Fibroblast of lung (primary cell): ENCODE data around the gene C9orf50. TPM values are rescaled to one million over a fixed set of nuclear protein-coding genes. Genes with fewer than 3 reads are reported as not detected.

ENCODE experiments used
- DNase-seq, 2 donors: peaks; one replicate each; pipeline versions ENCODE4 v3.0.0 to v3.0.0-alpha.2; 2010; ENCODE audit warnings: low read depth in 2 of 2
- H2AFZ ChIP-seq: 2 replicates; pipeline ENCODE4 v1.5.1; 2012; ENCODE audit warnings: low read length, control low read depth, inconsistent platforms
- H3K27ac ChIP-seq: 2 replicates; pipeline ENCODE4 v1.5.1; 2011; ENCODE audit warnings: low read length, control low read depth; ENCODE audit not compliant: insufficient read depth
- H3K27me3 ChIP-seq: 2 replicates; pipeline ENCODE4 v1.5.1; 2011; ENCODE audit warnings: mild to moderate bottlenecking, low read length; ENCODE audit not compliant: control insufficient read depth, insufficient read depth
- H3K36me3 ChIP-seq: 2 replicates; pipeline ENCODE4 v1.5.1; 2011; ENCODE audit warnings: low read length; ENCODE audit not compliant: control insufficient read depth, insufficient read depth
- H3K4me1 ChIP-seq: 2 replicates; pipeline ENCODE4 v1.5.1; 2011; ENCODE audit warnings: low read length; ENCODE audit not compliant: control insufficient read depth, insufficient read depth; ENCODE audit errors: extremely low read depth
- H3K4me2 ChIP-seq: 2 replicates; pipeline ENCODE4 v1.5.1; 2011; ENCODE audit warnings: low read length, control low read depth; ENCODE audit not compliant: insufficient read depth; ENCODE audit errors: extremely low read depth
- H3K4me3 ChIP-seq, 4 experiments: fragments of 200-600 bp in 1 of 4; sonication (generic) in 1 of 4; replicated peaks in 1 of 4; 2 replicates each; pipeline ENCODE4 v1.5.1; 2011 to 2016; ENCODE audit warnings: low read length in 4 of 4, low read depth in 3 of 4, mild to moderate bottlenecking in 3 of 4, control low read depth in 2 of 4, inconsistent platforms in 1 of 4, mixed read lengths in 1 of 4; ENCODE audit not compliant: insufficient read depth in 1 of 4; ENCODE audit errors: control extremely low read depth in 1 of 4
- H3K79me2 ChIP-seq: 2 replicates; pipeline ENCODE4 v1.5.1; 2012; ENCODE audit warnings: mild to moderate bottlenecking, low read length, inconsistent platforms; ENCODE audit not compliant: control insufficient read depth, insufficient read depth
- H3K9ac ChIP-seq: 2 replicates; pipeline ENCODE4 v1.5.1; 2011; ENCODE audit warnings: mild to moderate bottlenecking, low read length, control low read depth; ENCODE audit not compliant: insufficient read depth
- H3K9me3 ChIP-seq: 2 replicates; pipeline ENCODE4 v1.5.1; 2012; ENCODE audit warnings: low read depth, low read length; ENCODE audit not compliant: control insufficient read depth, insufficient read depth
- H4K20me1 ChIP-seq: 2 replicates; pipeline ENCODE4 v1.5.1; 2011; ENCODE audit warnings: low read length; ENCODE audit not compliant: control insufficient read depth, insufficient read depth; ENCODE audit errors: extremely low read depth
- CTCF ChIP-seq, 2 donors: IDR thresholded peaks in 1 of 2; conservative IDR thresholded peaks in 1 of 2; 1 replicate in 1 of 2; 2 replicates in 1 of 2; pipeline ENCODE4 v1.5.1; 2011 to 2012; ENCODE audit warnings: low read length in 2 of 2, control low read depth in 1 of 2, inconsistent platforms in 1 of 2, low read depth in 1 of 2, mild to moderate bottlenecking in 1 of 2
- EZH2 ChIP-seq: IDR thresholded peaks from 2 replicates; pipeline ENCODE4 v1.5.1; 2012; ENCODE audit warnings: low read length, control low read depth, mild to moderate bottlenecking; ENCODE audit errors: missing control alignments
- polyA plus RNA-seq, 2 donors: library from polyadenylated mRNA; depleted of rRNA in 1 of 2; stranded (reverse) in 1 of 2; unstranded in 1 of 2; fragments of >200 nt; gene quantifications; 2 replicates each; pipeline ENCODE4 v1.2.1, GENCODE V29; 2011 to 2012; ENCODE audit warnings: missing spikeins in 1 of 2
- total RNA-seq: library from RNA; depleted of rRNA; stranded (reverse); fragments of >200 nt; gene quantifications from 2 replicates; pipeline ENCODE4 v1.2.1, GENCODE V29; 2014

C9orf50 gene
- total and polyA plus RNA-seq, 2 donors (not counting 1 experiment from before 2014, with no cell fraction given): 0.16 to 0.17 TPM

- Histone ChIP-seq H4K20me1 (no peaks in the 10 kb centered on the region), H2AFZ (no peak overlapping the region), H3K4me1 (peaks cover 13% of the 10 kb centered on the region), H3K4me2 (no peak overlapping the region), H3K27me3 (no peaks in the 10 kb centered on the region), H3K27ac (no peak overlapping the region), H3K4me3 (no peak overlapping the region), H3K9ac (no peak overlapping the region), H3K9me3 (no peaks in the 10 kb centered on the region), H3K36me3 (peaks cover under 1% of the 10 kb centered on the region), H3K79me2 (peaks cover 29% of the 10 kb centered on the region)
- TF ChIP-seq EZH2 (no peak), CTCF (conservative IDR thresholded peaks at IDR 0.05 in 1 of 2, IDR thresholded peaks at IDR 0.05 in 1 of 2; ENCODE audit: low read depth in 1 of 2, low read length in 2 of 2) (no peak)
- no peak for DNase-seq
Measured at GRCh38 chr9:129643706-129644105, 22.8 kb upstream of the C9orf50 start.

GRCh38 chr9:129641750-129642585, 21.1 kb upstream of the C9orf50 start, which contains the start of gene ASB6:
Gene ASB6, minus strand, starts transcription at chr9:129642151. Its CDS starts 152 bp downstream, at chr9:129641999.
- Histone ChIP-seq H3K27me3 (no peaks in the 10 kb centered on the region), H2AFZ (peak within 1 kb of the TSS; percentile 89), H3K9me3 (no peaks in the 10 kb centered on the region), H4K20me1 (no peaks in the 10 kb centered on the region), H3K36me3 (peaks cover 14% of the 10 kb centered on the region), H3K27ac (peak within 1 kb of the TSS; percentile 83), H3K79me2 (peaks cover 36% of the 10 kb centered on the region), H3K9ac (peak within 1 kb of the TSS; percentile 91), H3K4me1 (peaks cover 9% of the 10 kb centered on the region), H3K4me2 (peak within 1 kb of the TSS; percentile 96), H3K4me3 (peak within 1 kb of the TSS; percentile 73 to 95 (median 94))
- TF ChIP-seq CTCF (conservative IDR thresholded peaks at IDR 0.05 in 1 of 2, IDR thresholded peaks at IDR 0.05 in 1 of 2; ENCODE audit: low read depth in 1 of 2, low read length in 2 of 2): peak; percentile 54 to 79
- no peak for TF ChIP-seq EZH2
- peak; percentile 96 to 97 for DNase-seq

- Histone ChIP-seq H3K4me1 (peaks cover 9% of the 10 kb centered on the region), H2AFZ (no peak overlapping the region), H3K9me3 (no peaks in the 10 kb centered on the region), H3K27ac (peak overlapping the region; percentile 83), H4K20me1 (no peaks in the 10 kb centered on the region), H3K4me2 (peak overlapping the region; percentile 96), H3K79me2 (peaks cover 36% of the 10 kb centered on the region), H3K36me3 (peaks cover 15% of the 10 kb centered on the region), H3K9ac (peak overlapping the region; percentile 91), H3K4me3 (peak overlapping the region; percentile 73 to 95 (median 94)), H3K27me3 (no peaks in the 10 kb centered on the region)
- TF ChIP-seq CTCF (conservative IDR thresholded peaks at IDR 0.05 in 1 of 2, IDR thresholded peaks at IDR 0.05 in 1 of 2; ENCODE audit: low read depth in 1 of 2, low read length in 2 of 2) (no peak), EZH2 (no peak)
- DNase-seq: no peak
Measured at GRCh38 chr9:129640871-129641749, 20.2 kb upstream of the C9orf50 start.
